ENCODE data around the gene GPR4. TPM values are rescaled to one million over a fixed set of nuclear protein-coding genes. Genes with fewer than 3 reads are reported as not detected.
A peak's percentile ranks its signal among the peaks of the same experiment; 100 is the strongest.

Gene GPR4
- total RNA-seq, 3 donors from 2014 or later: 1.1 to 8.8 (median 1.2) TPM

- Histone ChIP-seq H3K4me3 (peak overlapping the region; percentile 22 to 61 (median 47)), H3K36me3 (no peaks in the 10 kb centered on the region), H3K4me1 (peaks cover 0 to 9% of the 10 kb centered on the region in 2 donors), H3K27me3 (no peaks in the 10 kb centered on the region), H3K27ac (peak overlapping the region in 1 of 2 donors; percentile 29), H3K9me3 (no peaks in the 10 kb centered on the region)
- no peak for DNase-seq (ENCODE audit: low spot score in 2 of 2)
- intact Hi-C loops (cut with DNase I; ENCODE audit: low total_unique reads): no loop called here
- TF ChIP-seq POLR2A (IDR thresholded peaks at IDR 0.05) (no peak), POLR2AphosphoS5 (IDR thresholded peaks at IDR 0.05) (no peak), CTCF (IDR thresholded peaks at IDR 0.05) (no peak)
These were observed 43.1 kb upstream of the GPR4 start for GRCh38 chr19:45645068-45645630.

- no peaks in the 10 kb centered on the region for H3K9me3 ChIP-seq
- TF ChIP-seq POLR2A (IDR thresholded peaks at IDR 0.05) (no peak), CTCF (IDR thresholded peaks at IDR 0.05) (no peak), POLR2AphosphoS5 (IDR thresholded peaks at IDR 0.05) (no peak)
- H3K27me3 ChIP-seq: no peaks in the 10 kb centered on the region
- no peak overlapping the region for H3K27ac ChIP-seq
- H3K4me3 ChIP-seq: no peak overlapping the region
- no peak for DNase-seq (ENCODE audit: low spot score in 2 of 2)
- intact Hi-C loops (cut with DNase I; ENCODE audit: low total_unique reads): loop anchor here (5.0 kb wide), 1 partner anchor 47 kb away; no protein-coding TSS in a partner anchor
- no peaks in the 10 kb centered on the region for H3K36me3 ChIP-seq
- peaks cover 0 to 9% of the 10 kb centered on the region in 2 donors for H3K4me1 ChIP-seq
These were observed 42.1 kb upstream of the GPR4 start for GRCh38 chr19:45643927-45644771.

- Histone ChIP-seq H3K4me3 (peak overlapping the region in 2 of 3 donors; percentile 25 to 32), H3K4me1 (peaks cover 0 to 14% of the 10 kb centered on the region in 2 donors), H3K9me3 (no peaks in the 10 kb centered on the region), H3K27me3 (no peaks in the 10 kb centered on the region), H3K27ac (no peak overlapping the region), H3K36me3 (no peaks in the 10 kb centered on the region)
- TF ChIP-seq CTCF (IDR thresholded peaks at IDR 0.05): peak; percentile 98 to 99 (median 98)
- peak; percentile 23 to 38 (median 36) for TF ChIP-seq POLR2AphosphoS5 (IDR thresholded peaks at IDR 0.05)
- no peak for TF ChIP-seq POLR2A (IDR thresholded peaks at IDR 0.05)
- DNase-seq (ENCODE audit: low spot score in 2 of 2): peak; percentile 75 to 83
- intact Hi-C loops (cut with DNase I; ENCODE audit: low total_unique reads): loop anchor here (5.0 kb wide), 1 partner anchor 46 kb away; no protein-coding TSS in a partner anchor
These were observed 41.3 kb upstream of the GPR4 start for GRCh38 chr19:45643024-45643926.

- TF ChIP-seq POLR2A (IDR thresholded peaks at IDR 0.05) (no peak), POLR2AphosphoS5 (IDR thresholded peaks at IDR 0.05) (no peak), CTCF (IDR thresholded peaks at IDR 0.05) (no peak)
- DNase-seq (ENCODE audit: low spot score in 2 of 2): peak; percentile 87 to 95
- no peaks in the 10 kb centered on the region for H3K27me3 ChIP-seq
- peak overlapping the region; percentile 73 to 89 for H3K27ac ChIP-seq
- H3K36me3 ChIP-seq: no peaks in the 10 kb centered on the region
- peaks cover 0 to 17% of the 10 kb centered on the region in 2 donors for H3K4me1 ChIP-seq
- H3K9me3 ChIP-seq: no peaks in the 10 kb centered on the region
- intact Hi-C loops (cut with DNase I; ENCODE audit: low total_unique reads): loop anchor here (5.0 kb wide), 1 partner anchor 44 kb away; no protein-coding TSS in a partner anchor
- peak overlapping the region; percentile 38 to 67 (median 52) for H3K4me3 ChIP-seq
These were observed 39.5 kb upstream of the GPR4 start for GRCh38 chr19:45641274-45642105.

Measured in breast epithelium (tissue), 4 donors.